ENCODE results near the gene ILK. TPM values are rescaled to one million over a fixed set of nuclear protein-coding genes. Genes with fewer than 3 reads are reported as not detected.

ILK gene
- total RNA-seq, 2 experiments from 2014 or later: 64.8 to 80.3 TPM

- Histone ChIP-seq H3K9me3 (ENCODE audit: low read length) (no peaks in the 10 kb centered on the region), H3K4me2 (ENCODE audit: low read length) (no peak overlapping the region), H3K79me2 (ENCODE audit: insufficient read depth, low read depth, low read length) (no peaks in the 10 kb centered on the region), H4K20me1 (ENCODE audit: insufficient read depth, low read length) (no peaks in the 10 kb centered on the region), H3K36me3 (ENCODE audit: insufficient read depth, low read length) (no peaks in the 10 kb centered on the region), H3K27ac (ENCODE audit: low read depth, low read length, poor library complexity, severe bottlenecking) (no peak overlapping the region), H3K4me3 (ENCODE audit: low read depth, low read length, poor library complexity, severe bottlenecking) (no peak overlapping the region), H3K4me1 (ENCODE audit: insufficient read depth, low read length, poor library complexity, severe bottlenecking) (no peaks in the 10 kb centered on the region), H2AFZ (ENCODE audit: low read length) (no peak overlapping the region), H3K9me2 (ENCODE audit: insufficient read depth, low read length) (no peaks in the 10 kb centered on the region)
- ChIA-PET CTCF (ENCODE audit: unreplicated experiment) (interaction anchor here (0.7 kb wide), 1 partner anchor 132 kb away, joined by 3 read pairs; no protein-coding TSS in a partner anchor), POLR2A (no interaction called here)
- no TSS peak for BruUV-seq (replicated peaks)
- no peak for DNase-seq (ENCODE audit: low spot score)
- intact Hi-C loops (cut with micrococcal nuclease; ENCODE audit: unreplicated experiment): no loop called here
- TF ChIP-seq, protein P1, sequence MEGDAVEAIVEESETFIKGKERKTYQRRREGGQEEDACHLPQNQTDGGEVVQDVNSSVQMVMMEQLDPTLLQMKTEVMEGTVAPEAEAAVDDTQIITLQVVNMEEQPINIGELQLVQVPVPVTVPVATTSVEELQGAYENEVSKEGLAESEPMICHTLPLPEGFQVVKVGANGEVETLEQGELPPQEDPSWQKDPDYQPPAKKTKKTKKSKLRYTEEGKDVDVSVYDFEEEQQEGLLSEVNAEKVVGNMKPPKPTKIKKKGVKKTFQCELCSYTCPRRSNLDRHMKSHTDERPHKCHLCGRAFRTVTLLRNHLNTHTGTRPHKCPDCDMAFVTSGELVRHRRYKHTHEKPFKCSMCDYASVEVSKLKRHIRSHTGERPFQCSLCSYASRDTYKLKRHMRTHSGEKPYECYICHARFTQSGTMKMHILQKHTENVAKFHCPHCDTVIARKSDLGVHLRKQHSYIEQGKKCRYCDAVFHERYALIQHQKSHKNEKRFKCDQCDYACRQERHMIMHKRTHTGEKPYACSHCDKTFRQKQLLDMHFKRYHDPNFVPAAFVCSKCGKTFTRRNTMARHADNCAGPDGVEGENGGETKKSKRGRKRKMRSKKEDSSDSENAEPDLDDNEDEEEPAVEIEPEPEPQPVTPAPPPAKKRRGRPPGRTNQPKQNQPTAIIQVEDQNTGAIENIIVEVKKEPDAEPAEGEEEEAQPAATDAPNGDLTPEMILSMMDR (conservative IDR thresholded peaks at IDR 0.05; ENCODE audit: low read length): no peak
- TF ChIP-seq EZH2phosphoT487 (IDR thresholded peaks at IDR 0.05; ENCODE audit: borderline replicate concordance, low read depth, low read length): no peak
Measured at GRCh38 chr11:6570691-6571427, 32.7 kb upstream of the ILK start.

GRCh38 chr11:6571434-6572008, 32.1 kb upstream of the ILK start:
- no peak overlapping the region for H2AFZ ChIP-seq (ENCODE audit: low read length)
- no peaks in the 10 kb centered on the region for H3K36me3 ChIP-seq (ENCODE audit: insufficient read depth, low read length)
- DNase-seq (ENCODE audit: low spot score): no peak
- ChIA-PET POLR2A (no interaction called here), CTCF (ENCODE audit: unreplicated experiment) (interaction anchor here (0.7 kb wide), 1 partner anchor 132 kb away, joined by 3 read pairs; no protein-coding TSS in a partner anchor)
- no peaks in the 10 kb centered on the region for H3K9me3 ChIP-seq (ENCODE audit: low read length)
- no peaks in the 10 kb centered on the region for H3K4me1 ChIP-seq (ENCODE audit: insufficient read depth, low read length, poor library complexity, severe bottlenecking)
- no peaks in the 10 kb centered on the region for H4K20me1 ChIP-seq (ENCODE audit: insufficient read depth, low read length)
- H3K4me2 ChIP-seq (ENCODE audit: low read length): no peak overlapping the region
- no peaks in the 10 kb centered on the region for H3K9me2 ChIP-seq (ENCODE audit: insufficient read depth, low read length)
- no peak overlapping the region for H3K4me3 ChIP-seq (ENCODE audit: low read depth, low read length, poor library complexity, severe bottlenecking)
- TF ChIP-seq, protein P1 (conservative IDR thresholded peaks at IDR 0.05; ENCODE audit: low read length): no peak
- no peak for TF ChIP-seq EZH2phosphoT487 (IDR thresholded peaks at IDR 0.05; ENCODE audit: borderline replicate concordance, low read depth, low read length)
- H3K79me2 ChIP-seq (ENCODE audit: insufficient read depth, low read depth, low read length): no peaks in the 10 kb centered on the region
- intact Hi-C loops (cut with micrococcal nuclease; ENCODE audit: unreplicated experiment): no loop called here
- no TSS peak for BruUV-seq (replicated peaks)
- no peak overlapping the region for H3K27ac ChIP-seq (ENCODE audit: low read depth, low read length, poor library complexity, severe bottlenecking)

DNA sequence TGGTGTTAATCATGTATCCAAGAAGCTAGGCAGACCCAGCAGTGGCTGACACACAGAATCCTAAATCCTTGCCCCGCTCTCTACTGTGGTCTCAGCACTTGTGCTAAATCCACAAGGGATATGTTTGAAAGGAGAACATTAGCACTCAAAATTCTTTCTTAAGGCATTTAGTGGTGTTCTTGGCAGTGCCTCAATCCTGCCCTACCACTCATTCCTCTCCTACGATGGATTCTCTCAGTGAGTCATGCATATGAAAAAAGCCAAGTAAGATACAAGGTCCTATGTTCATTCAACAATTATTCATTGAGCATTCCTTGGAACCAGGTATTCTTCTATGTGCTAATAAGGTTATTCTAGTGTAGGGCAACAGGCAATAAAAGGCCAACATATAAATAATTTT, 31.4 kb upstream of the ILK start:
- Histone ChIP-seq H4K20me1 (ENCODE audit: insufficient read depth, low read length) (no peaks in the 10 kb centered on the region), H3K4me1 (ENCODE audit: insufficient read depth, low read length, poor library complexity, severe bottlenecking) (no peaks in the 10 kb centered on the region), H3K27ac (ENCODE audit: low read depth, low read length, poor library complexity, severe bottlenecking) (no peak overlapping the region), H3K9me3 (ENCODE audit: low read length) (no peaks in the 10 kb centered on the region), H3K36me3 (ENCODE audit: insufficient read depth, low read length) (no peaks in the 10 kb centered on the region), H3K4me2 (ENCODE audit: low read length) (no peak overlapping the region), H2AFZ (ENCODE audit: low read length) (no peak overlapping the region), H3K79me2 (ENCODE audit: insufficient read depth, low read depth, low read length) (no peaks in the 10 kb centered on the region), H3K9me2 (ENCODE audit: insufficient read depth, low read length) (no peaks in the 10 kb centered on the region), H3K4me3 (ENCODE audit: low read depth, low read length, poor library complexity, severe bottlenecking) (no peak overlapping the region)
- ChIA-PET CTCF (ENCODE audit: unreplicated experiment) (no interaction called here), POLR2A (no interaction called here)
- no TSS peak for BruUV-seq (replicated peaks)
- TF ChIP-seq, protein P1 (conservative IDR thresholded peaks at IDR 0.05; ENCODE audit: low read length): no peak
- no peak for DNase-seq (ENCODE audit: low spot score)
- intact Hi-C loops (cut with micrococcal nuclease; ENCODE audit: unreplicated experiment): no loop called here
